MM.1S (cell line): ENCODE data around the gene SLC39A1.

Experiments
- EZH2 ChIP-seq: fragments of 300-600 bp; sonication (generic); optimal IDR thresholded peaks from 2 replicates; pipeline ENCODE3; 2017; ENCODE audit warnings: low read depth, mild to moderate bottlenecking, antibody characterized with exemption, low read length, mixed read lengths
- TF ChIP-seq, protein P1 (sequence below): fragments of 300-600 bp; sonication (generic); IDR thresholded peaks from 2 replicates; pipeline ENCODE4 v1.5.1; 2016; ENCODE audit warnings: antibody characterized with exemption, low read length, mixed read lengths

DNA sequence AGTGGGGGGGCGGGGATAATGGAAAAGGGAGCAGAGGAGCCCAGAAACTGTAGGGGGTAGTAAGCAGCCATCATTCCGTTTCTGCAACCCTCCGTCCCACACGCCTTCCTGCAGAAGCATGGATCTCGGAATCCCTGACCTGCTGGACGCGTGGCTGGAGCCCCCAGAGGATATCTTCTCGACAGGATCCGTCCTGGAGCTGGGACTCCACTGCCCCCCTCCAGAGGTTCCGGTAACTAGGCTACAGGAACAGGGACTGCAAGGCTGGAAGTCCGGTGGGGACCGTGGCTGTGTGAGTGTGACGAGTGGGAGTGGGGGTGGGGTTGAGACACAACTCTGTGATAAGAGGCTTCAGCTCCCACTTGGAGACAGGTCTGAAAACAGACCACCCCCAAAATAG lies 5.1 kb upstream of the SLC39A1 start:
- TF ChIP-seq, protein P1, sequence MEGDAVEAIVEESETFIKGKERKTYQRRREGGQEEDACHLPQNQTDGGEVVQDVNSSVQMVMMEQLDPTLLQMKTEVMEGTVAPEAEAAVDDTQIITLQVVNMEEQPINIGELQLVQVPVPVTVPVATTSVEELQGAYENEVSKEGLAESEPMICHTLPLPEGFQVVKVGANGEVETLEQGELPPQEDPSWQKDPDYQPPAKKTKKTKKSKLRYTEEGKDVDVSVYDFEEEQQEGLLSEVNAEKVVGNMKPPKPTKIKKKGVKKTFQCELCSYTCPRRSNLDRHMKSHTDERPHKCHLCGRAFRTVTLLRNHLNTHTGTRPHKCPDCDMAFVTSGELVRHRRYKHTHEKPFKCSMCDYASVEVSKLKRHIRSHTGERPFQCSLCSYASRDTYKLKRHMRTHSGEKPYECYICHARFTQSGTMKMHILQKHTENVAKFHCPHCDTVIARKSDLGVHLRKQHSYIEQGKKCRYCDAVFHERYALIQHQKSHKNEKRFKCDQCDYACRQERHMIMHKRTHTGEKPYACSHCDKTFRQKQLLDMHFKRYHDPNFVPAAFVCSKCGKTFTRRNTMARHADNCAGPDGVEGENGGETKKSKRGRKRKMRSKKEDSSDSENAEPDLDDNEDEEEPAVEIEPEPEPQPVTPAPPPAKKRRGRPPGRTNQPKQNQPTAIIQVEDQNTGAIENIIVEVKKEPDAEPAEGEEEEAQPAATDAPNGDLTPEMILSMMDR: no peak
- no peak for TF ChIP-seq EZH2
